GM12878 (cell line): Measurements from ENCODE around the gene RARA. TPM values are rescaled to one million over a fixed set of nuclear protein-coding genes. Genes with fewer than 3 reads are reported as not detected.

Source experiments
- BACH1 ChIP-seq: fragments of 450-650 bp; IDR thresholded peaks from 2 replicates; pipeline ENCODE4 v1.6.1; 2017; ENCODE audit warnings: mild to moderate bottlenecking, borderline replicate concordance
- BHLHE40 ChIP-seq, 2 experiments: fragments of 450-650 bp in 1 of 2; IDR thresholded peaks; 2 replicates each; pipeline ENCODE4 v1.6.1; 2011 to 2017; ENCODE audit warnings: low read depth in 2 of 2, borderline replicate concordance in 1 of 2, improper control_type of control experiment in 1 of 2, low read length in 1 of 2, mild to moderate bottlenecking in 1 of 2
- CHD2 ChIP-seq: IDR thresholded peaks from 2 replicates; pipeline ENCODE4 v1.6.1; 2011; ENCODE audit warnings: low read depth, low read length, improper control_type of control experiment, borderline replicate concordance
- ELK1 ChIP-seq: IDR thresholded peaks from 2 replicates; pipeline ENCODE4 v1.6.1; 2012; ENCODE audit warnings: low read depth, low read length, improper control_type of control experiment
- ESRRA ChIP-seq: IDR thresholded peaks from 2 replicates; pipeline ENCODE4 v1.6.1; 2012; ENCODE audit warnings: mild to moderate bottlenecking, low read length, improper control_type of control experiment
- FOXM1 ChIP-seq: IDR thresholded peaks from 2 replicates; pipeline ENCODE4 v1.6.1; 2012; ENCODE audit warnings: low read depth, mild to moderate bottlenecking, inconsistent platforms, low read length, moderate library complexity
- GATAD2B ChIP-seq: fragments of 450-650 bp; conservative IDR thresholded peaks from 2 replicates; pipeline ENCODE4 v1.6.1; 2017; ENCODE audit warnings: low read depth, mild to moderate bottlenecking, moderate library complexity
- MAX ChIP-seq: IDR thresholded peaks from 2 replicates; pipeline ENCODE4 v1.6.1; 2012; ENCODE audit warnings: low read depth, low read length, improper control_type of control experiment
- NR2F1 ChIP-seq: fragments of 450-650 bp; conservative IDR thresholded peaks from 2 replicates; pipeline ENCODE4 v1.6.1; 2017; ENCODE audit warnings: mild to moderate bottlenecking
- RAD21 ChIP-seq: IDR thresholded peaks from 2 replicates; pipeline ENCODE4 v1.6.1; 2011; ENCODE audit warnings: mild to moderate bottlenecking, low read depth, low read length, moderate library complexity; ENCODE audit not compliant: insufficient read depth
- RELA ChIP-seq: fragments of 450-650 bp; IDR thresholded peaks from 2 replicates; pipeline ENCODE4 v1.8.0; 2014; ENCODE audit warnings: borderline replicate concordance; ENCODE audit not compliant: partially characterized antibody
- SKIL ChIP-seq: fragments of 450-650 bp; IDR thresholded peaks from 2 replicates; pipeline ENCODE4 v1.6.1; 2017; ENCODE audit warnings: mild to moderate bottlenecking, low read depth, inconsistent platforms; ENCODE audit not compliant: poor library complexity, severe bottlenecking
- SPI1 ChIP-seq: IDR thresholded peaks from 2 replicates; pipeline ENCODE4 v1.6.1; 2011; ENCODE audit warnings: low read depth, mild to moderate bottlenecking, low read length, moderate library complexity, borderline replicate concordance; ENCODE audit not compliant: insufficient read depth
- SRF ChIP-seq, 2 experiments: IDR thresholded peaks; 2 replicates each; pipeline ENCODE4 v1.6.1; 2011; ENCODE audit warnings: low read depth in 2 of 2, low read length in 2 of 2, mild to moderate bottlenecking in 1 of 2, moderate library complexity in 1 of 2
- TBL1XR1 ChIP-seq: IDR thresholded peaks from 2 replicates; pipeline ENCODE4 v1.6.1; 2012; ENCODE audit warnings: low read depth, low read length, improper control_type of control experiment
- USF1 ChIP-seq: IDR thresholded peaks from 2 replicates; pipeline ENCODE4 v1.6.1; 2011; ENCODE audit warnings: borderline replicate concordance, low read depth, mild to moderate bottlenecking, moderate library complexity, mixed read lengths, low read length; ENCODE audit not compliant: insufficient read depth; ENCODE audit errors: extremely low read length
- YBX1 ChIP-seq: fragments of 450-650 bp; IDR thresholded peaks from 2 replicates; pipeline ENCODE4 v1.6.1; 2016; ENCODE audit warnings: antibody characterized with exemption
- ZNF217 ChIP-seq: fragments of 450-650 bp; IDR thresholded peaks from 2 replicates; pipeline ENCODE4 v1.6.1; 2017; ENCODE audit warnings: antibody characterized with exemption, mild to moderate bottlenecking
- polyA plus RNA-seq, 11 experiments: library from polyadenylated mRNA; depleted of rRNA in 4 of 11; unstranded in 6 of 11; stranded (reverse) in 5 of 11; fragments of >200 nt; fragmentation: Nextera tagmentation in 4 of 11; fragmentation: Illumina TruSeq in 1 of 11; extraction: Ambion mirVana in 4 of 11; extraction: Trizol in 1 of 11; gene quantifications; 1 replicate in 1 of 11; 2 replicates in 10 of 11; pipeline versions ENCODE4 v1.2.1 to v1.2.3, GENCODE V29; 2011 to 2016; ENCODE audit warnings: inconsistent platforms in 2 of 11, missing spikeins in 2 of 11, low read depth in 1 of 11
- total RNA-seq, 4 experiments: library from RNA; depleted of rRNA in 3 of 4; stranded (reverse); fragments of >200 nt in 3 of 4; fragmentation: Illumina TruSeq in 1 of 4; extraction: Trizol in 1 of 4; gene quantifications; 2 replicates each; pipeline versions ENCODE4 v1.2.1 to v1.2.3, GENCODE V29; 2013 to 2021

RARA gene
- total and polyA plus RNA-seq, 10 of the 15 experiments (the other 5 are each of a cell fraction or from before 2014, with no cell fraction given), result 0.13 to 33.6 (median 13.6) TPM

- no peak for TF ChIP-seq USF1
- no peak for TF ChIP-seq SRF (IDR thresholded peaks at IDR 0.05; ENCODE audit: low read depth in 2 of 2, low read length in 2 of 2)
- TF ChIP-seq GATAD2B, result no peak
- TF ChIP-seq BACH1, result no peak
- TF ChIP-seq ESRRA, result no peak
- TF ChIP-seq FOXM1, result no peak
- no peak for TF ChIP-seq SPI1
- no peak for TF ChIP-seq YBX1
- peak in 1 of 2 experiments; percentile 38; a peak in 1 of 4 replicates for TF ChIP-seq BHLHE40 (IDR thresholded peaks at IDR 0.05; ENCODE audit: borderline replicate concordance in 1 of 2, low read depth in 2 of 2, low read length in 1 of 2)
- TF ChIP-seq RAD21, result no peak
- no peak for TF ChIP-seq ZNF217
- TF ChIP-seq CHD2, result 0 out of 2 replicates have a peak, but pooled peaks have one; percentile 50
- no peak for TF ChIP-seq NR2F1
- TF ChIP-seq RELA, result peak; percentile 56
- TF ChIP-seq TBL1XR1, result peak; percentile 44; the same call in 1 of the 2 replicates
- TF ChIP-seq ELK1, result peak; percentile 37; the same call in 1 of the 2 replicates
- no peak for TF ChIP-seq SKIL
- 0 out of 2 replicates have a peak, but pooled peaks have one; percentile 33 for TF ChIP-seq MAX
- TF ChIP-seq, all 136 proteins: peak for 23
Observed at GRCh38 chr17:40309031-40309948, at the start of gene RARA (continued).
